GM19467 (cell line): ENCODE measurements around the gene CFAP77.

Experiments used
- ATAC-seq: cut with Tn5 transposase; IDR thresholded peaks from one replicate; pipeline ENCODE4 v1.9.1; 2021; ENCODE audit warnings: mild to moderate bottlenecking, moderate library complexity; ENCODE audit not compliant: unreplicated experiment

CFAP77 gene

GRCh38 chr9:132590318-132591182 lies 180.5 kb downstream of the CFAP77 start:
- no peak for ATAC-seq

- ATAC-seq, result no peak
Observed at GRCh38 chr9:132591244-132591643, 181.2 kb downstream of the CFAP77 start.

DNA sequence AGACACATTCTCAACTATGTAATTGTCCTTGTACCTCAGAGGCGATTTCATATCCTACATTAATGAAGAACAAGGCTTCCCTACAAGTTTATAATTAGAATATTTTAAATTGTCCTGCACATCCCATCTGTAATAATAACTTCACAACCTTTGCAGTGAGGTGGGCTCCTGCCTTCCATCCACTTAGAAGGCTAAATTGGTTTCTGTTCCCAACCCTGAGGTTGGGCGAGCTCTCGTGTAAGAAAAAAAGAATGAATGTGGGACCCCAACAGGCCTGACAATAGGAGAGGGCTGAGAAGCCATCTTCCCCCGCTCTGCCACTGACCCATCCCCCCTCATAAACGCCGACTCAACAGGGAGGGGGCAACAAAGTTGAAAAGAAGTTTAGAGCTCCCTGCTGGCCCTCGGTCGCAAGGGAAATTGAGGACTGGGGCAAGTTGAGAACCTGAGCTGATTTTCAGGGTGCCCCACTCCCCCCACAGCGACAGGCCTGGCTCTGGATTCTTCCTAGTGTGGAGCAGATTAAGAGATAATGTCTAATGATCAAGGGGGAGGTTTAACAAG lies 181.8 kb downstream of the CFAP77 start:
- ATAC-seq, result no peak

DNA sequence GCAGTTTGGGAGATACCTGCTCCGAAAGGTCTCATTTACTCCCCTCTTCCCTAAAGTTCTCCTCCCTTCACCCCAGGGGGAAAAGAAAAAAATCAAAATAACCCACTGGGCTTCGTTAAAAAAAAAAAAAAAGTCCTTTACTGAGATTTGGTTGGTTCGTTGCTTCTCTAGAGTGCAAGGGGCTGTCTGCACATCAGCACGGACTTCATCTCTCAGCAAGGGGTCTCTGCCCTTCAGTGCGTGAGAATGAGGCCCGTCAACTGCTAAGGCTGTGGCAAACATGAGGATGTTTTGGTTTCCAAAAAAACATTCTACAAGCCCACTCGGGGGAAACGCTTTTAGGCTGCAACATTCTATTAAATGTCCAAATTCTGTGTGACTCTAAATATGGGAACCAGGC lies 182.4 kb downstream of the CFAP77 start:
- ATAC-seq, result no peak

DNA sequence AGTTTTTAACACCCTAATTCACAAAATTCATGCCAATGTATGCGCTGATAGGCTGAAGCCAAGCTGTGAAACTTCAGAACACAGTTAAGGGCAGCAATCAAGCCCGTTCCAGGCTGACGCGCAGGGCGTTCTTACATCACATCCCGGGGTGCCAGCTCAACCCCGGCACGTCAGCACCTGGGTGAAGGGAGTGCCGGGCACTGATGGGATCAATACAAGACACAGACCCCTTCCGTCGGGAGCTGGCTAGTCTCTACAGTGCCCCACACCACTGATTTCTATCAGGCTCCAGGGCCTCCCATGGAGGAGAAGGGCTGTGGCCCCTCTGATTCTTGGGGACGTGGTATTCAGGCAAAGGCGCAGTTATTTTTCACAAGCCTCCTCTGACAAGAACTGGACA lies 184.4 kb downstream of the CFAP77 start:
- ATAC-seq, result no peak

DNA sequence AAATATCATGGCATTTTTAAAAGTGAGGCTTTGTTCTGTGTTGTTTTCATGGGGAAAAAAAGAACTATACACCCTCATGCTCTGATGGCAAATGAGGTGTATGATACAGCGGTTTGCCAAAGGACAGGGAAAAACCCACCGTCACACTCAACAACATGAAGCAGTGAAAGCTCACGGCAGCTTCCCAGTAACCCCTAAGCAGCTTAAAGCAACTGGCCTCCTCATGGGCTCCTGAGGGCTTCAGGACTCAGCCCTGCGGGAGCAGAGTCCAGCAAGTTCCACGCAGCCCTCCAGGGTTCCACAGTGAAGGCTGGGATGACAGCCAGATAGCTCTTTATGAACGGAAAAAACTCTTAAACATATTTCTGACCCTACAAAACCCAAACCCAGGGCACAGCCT lies 185.3 kb downstream of the CFAP77 start:
- no peak for ATAC-seq

DNA sequence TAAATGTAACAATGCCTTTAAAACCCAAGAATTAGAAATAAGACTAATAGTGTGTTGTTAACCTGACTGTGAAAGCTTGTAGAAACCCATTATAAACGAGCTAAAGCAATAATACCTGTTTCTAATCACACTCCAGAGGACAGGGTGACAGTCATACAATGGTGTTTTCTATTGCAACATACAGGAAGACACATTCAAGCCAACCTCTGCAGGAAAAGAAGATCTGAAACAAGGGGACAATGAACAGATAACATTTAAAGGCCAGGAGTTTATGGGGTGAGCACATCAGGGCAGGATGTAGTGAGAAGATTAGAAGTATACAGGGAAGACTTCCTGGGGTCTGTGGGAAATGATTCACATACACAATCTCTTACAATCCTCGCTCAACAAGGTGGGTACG lies 186.2 kb downstream of the CFAP77 start:
- no peak for ATAC-seq

GRCh38 chr9:132597073-132597775 lies 187.2 kb downstream of the CFAP77 start:
- ATAC-seq, result no peak

DNA sequence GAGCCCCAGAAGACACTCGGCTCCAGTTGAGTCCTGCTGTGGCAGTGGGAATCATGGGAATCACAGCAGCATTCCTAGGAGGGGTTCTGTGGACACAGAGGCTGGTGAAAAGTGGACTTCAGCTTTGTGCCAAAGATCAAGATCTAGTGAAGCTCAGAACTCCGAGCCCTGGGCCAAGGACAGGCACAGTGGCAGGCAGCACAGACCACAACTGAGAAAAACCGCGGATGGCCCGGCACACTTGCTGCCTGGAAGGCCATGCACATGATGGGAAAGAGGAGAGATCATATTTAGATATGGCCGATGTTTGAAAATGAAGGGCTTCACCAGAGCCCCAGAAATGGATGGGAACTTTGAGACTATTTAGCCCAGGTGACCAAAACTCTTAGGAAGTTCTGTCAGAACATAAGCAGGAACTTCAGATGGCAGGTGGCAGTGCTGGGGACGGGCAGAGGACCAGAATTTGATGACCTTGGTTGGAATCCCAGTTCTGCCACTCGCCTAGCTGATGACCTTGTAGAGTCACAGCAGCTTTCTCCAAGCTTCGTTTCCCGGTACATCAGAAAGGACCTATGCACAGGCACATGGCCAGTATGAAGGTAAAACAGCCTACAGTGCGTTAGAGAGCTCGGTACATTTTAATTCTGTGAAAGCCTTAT lies 190.4 kb downstream of the CFAP77 start:
- ATAC-seq, result no peak

DNA sequence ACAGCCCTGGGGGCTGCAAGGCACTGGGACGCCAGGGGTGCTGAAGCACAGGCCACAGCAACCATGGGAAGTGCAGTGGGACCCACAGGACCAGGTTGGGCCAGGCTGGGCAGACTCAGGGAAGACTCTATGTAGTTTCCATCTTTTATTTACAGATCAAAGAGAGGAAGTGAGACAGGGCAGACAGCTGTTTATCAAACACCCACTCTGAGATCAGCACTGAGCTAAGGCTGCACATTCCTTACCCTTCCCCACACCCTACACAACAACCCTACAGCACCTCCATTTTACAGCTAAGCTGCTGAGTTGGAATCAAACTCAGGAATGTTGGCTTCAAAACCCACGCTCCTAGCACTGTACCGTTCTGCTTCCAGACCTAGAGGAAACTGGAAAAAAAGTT lies 192.2 kb downstream of the CFAP77 start:
- ATAC-seq, result no peak

- ATAC-seq, result no peak
Observed at GRCh38 chr9:132605387-132605786, 195.4 kb downstream of the CFAP77 start.

GRCh38 chr9:132606066-132606465 lies 196.1 kb downstream of the CFAP77 start:
- ATAC-seq, result no peak

DNA sequence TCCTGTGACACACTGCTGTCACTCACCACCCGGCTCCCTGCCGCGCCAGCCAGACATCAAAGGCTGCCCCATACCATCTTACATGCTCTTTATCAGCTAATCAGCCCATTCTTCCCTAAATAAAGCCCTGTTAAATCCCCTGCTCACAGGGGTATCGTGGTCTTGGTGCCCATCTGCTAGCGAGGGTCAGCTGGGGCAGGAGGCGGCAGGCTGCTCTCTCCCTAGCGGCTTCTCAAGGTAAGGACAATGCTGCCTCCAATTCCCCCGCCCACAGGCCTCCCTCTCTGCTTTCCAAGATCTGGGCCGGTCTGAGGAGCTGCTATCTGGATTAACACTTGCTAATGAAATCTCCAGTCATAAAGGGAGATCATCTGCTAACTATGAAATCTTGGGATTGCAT lies 199.2 kb downstream of the CFAP77 start:
- no peak for ATAC-seq

DNA sequence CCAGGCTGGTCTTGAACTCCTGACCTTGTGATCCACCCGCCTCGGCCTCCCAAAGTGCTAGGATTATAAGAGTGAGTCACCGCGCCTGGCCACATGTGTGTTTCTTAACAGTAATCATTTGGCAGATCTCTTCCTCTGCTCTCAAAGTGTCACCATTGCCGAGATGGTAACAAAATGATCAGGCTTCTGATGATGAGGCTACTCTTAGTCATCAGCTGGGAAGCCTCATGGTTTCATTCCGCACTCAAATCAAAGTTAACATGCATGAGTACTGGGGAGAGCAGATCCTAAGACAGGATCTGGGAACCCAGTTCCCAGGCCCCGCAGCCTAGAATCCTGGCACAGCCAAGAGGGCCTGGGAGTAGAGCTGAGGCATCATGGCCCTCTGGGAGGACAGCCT lies 199.8 kb downstream of the CFAP77 start:
- ATAC-seq, result no peak

GRCh38 chr9:132610661-132611060 lies 200.7 kb downstream of the CFAP77 start:
- no peak for ATAC-seq

DNA sequence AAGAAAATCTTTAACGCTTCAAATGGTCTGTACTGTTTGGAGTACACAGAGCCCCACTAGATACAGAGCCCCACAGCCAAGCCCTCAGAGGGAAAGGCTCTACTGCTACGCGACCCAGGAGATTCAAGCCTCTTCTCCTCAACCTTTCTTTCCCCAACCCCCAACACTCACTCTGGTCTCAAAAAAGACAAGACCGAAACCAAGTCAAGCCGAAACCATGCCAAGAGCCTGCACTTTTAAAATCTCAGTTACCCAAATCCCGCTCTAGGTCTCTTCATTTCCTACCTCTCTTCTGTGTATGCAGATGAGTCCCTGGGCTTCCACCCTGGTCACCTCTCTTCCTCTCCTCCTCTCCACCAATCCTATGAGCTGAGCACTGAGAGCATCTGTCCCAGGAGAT lies 204.3 kb downstream of the CFAP77 start:
- ATAC-seq, result no peak

DNA sequence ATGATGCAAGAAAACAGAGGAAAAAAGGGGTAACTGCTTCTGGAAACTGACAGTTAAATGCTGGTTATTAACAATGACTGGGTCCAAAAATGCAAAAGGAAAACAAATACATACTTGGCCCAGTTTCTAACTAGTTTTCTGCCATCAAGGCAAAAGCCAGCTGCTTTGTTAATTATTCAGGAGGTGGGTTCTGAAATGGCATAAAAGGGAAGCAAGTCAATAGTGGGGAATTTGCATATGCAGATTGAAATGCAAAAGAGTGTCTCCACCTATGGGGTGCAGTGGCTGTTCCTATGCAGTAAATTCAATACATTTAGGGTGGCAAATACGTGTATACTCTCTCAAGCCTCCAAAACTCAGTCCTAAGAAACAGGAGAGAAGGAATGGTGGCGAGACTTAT lies 205.8 kb downstream of the CFAP77 start:
- no peak for ATAC-seq

DNA sequence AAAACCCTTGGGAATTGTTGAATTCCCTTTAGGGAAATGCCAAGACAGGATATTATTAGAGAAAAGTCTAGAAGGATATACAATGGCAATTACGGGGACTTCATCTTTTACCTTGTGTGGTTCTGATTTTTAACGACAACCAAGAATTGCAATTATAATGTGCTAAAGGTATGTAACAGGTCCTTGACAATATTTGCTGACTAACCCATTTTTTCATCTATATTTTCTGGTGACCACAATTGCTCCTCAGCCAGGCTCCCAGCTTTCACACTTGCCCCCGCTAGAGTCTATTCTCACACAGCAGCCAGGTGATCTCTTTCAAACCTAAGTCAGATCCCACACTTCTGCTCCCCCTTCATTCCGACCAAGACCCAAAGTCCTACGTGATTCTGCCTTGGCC lies 206.7 kb downstream of the CFAP77 start:
- ATAC-seq, result no peak

DNA sequence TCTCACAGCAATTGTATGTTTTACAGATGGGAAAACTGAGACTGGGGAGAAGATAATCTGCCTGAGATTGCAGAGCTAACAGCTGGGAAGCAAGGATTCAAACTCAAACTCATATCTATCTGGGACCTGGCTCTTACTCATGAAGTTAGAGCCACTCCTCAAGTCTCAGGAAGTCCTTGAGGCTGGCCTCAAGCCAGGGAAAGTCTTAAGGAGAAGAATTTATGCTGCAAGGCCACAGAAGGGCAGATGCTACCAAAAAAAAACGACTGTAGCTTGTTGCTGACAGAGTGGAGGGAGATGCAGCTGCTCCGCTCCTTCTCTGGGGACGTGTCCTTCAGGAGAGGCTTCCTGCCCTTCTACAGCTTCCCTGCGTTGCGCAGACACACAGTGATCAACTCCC lies 212.1 kb downstream of the CFAP77 start:
- no peak for ATAC-seq
